WTC11 (cell line): ENCODE results near the gene PPP1R15B. TPM values are rescaled to one million over a fixed set of nuclear protein-coding genes. Genes with fewer than 3 reads are reported as not detected.

Source experiments
- ATAC-seq: fragments of 200-7000 bp; cut with Tn5 transposase; 2 replicates; pipeline ENCODE4 v1.10.0; 2021; ENCODE audit warnings: mild to moderate bottlenecking, moderate library complexity
- CTCF ChIA-PET: fragments of 300-600 bp; sonication (Branson Sonifier 250); formaldehyde crosslinking; loops from one replicate; lab custom pipeline; 2021; ENCODE audit warnings: antibody characterized with exemption; lab: Charles Lee
- POLR2A ChIA-PET: fragments of 350-600 bp; sonication (Branson Sonifier 250); formaldehyde crosslinking; loops from one replicate; lab custom pipeline; 2021; ENCODE audit warnings: antibody characterized with exemption; lab: Charles Lee
- DNase-seq: peaks from one replicate; pipeline ENCODE4 v3.0.0; 2021; ENCODE audit warnings: low spot score
- H3K27ac Mint-ChIP-seq: 2 replicates; pipeline ENCODE4 v1.8.0; 2021; ENCODE audit warnings: mixed read lengths
- H3K27me3 Mint-ChIP-seq: 2 replicates; pipeline ENCODE4 v1.8.0; 2021; ENCODE audit warnings: low read depth, mild to moderate bottlenecking, moderate library complexity, mixed read lengths
- H3K36me3 Mint-ChIP-seq: 2 replicates; pipeline ENCODE4 v1.8.0; 2021; ENCODE audit warnings: mixed read lengths
- H3K4me1 Mint-ChIP-seq: 2 replicates; pipeline ENCODE4 v1.8.0; 2022; ENCODE audit warnings: mixed read lengths
- H3K4me3 Mint-ChIP-seq: 2 replicates; pipeline ENCODE4 v1.8.0; 2021; ENCODE audit warnings: mild to moderate bottlenecking, moderate library complexity, mixed read lengths
- H3K9me3 Mint-ChIP-seq: 2 replicates; pipeline ENCODE4 v1.8.0; 2021; ENCODE audit warnings: mixed read lengths
- AR ChIP-seq: fragments of 250-450 bp; sonication (Bioruptor Pico); IDR thresholded peaks from 2 replicates; pipeline ENCODE4 v1.9.0; 2021; ENCODE audit warnings: mild to moderate bottlenecking
- CDX4 ChIP-seq: fragments of 250-450 bp; sonication (Bioruptor Pico); IDR thresholded peaks from 2 replicates; pipeline ENCODE4 v1.9.0; 2021; ENCODE audit warnings: moderate library complexity, mild to moderate bottlenecking, inconsistent platforms, borderline replicate concordance
- E2F1 ChIP-seq: sonication (generic); formaldehyde crosslinking; IDR thresholded peaks from 2 replicates; pipeline ENCODE4 v1.8.0; 2022; ENCODE audit warnings: mild to moderate bottlenecking, missing genetic modification reagents
- ERG ChIP-seq: fragments of 250-450 bp; sonication (Bioruptor Pico); IDR thresholded peaks from 2 replicates; pipeline ENCODE4 v1.8.0; 2021; ENCODE audit warnings: mild to moderate bottlenecking
- FOXJ3 ChIP-seq: sonication (generic); formaldehyde crosslinking; IDR thresholded peaks from 2 replicates; pipeline ENCODE4 v1.9.0; 2021; ENCODE audit warnings: missing genetic modification reagents, mild to moderate bottlenecking, borderline replicate concordance
- IRF2 ChIP-seq: sonication (generic); formaldehyde crosslinking; IDR thresholded peaks from 2 replicates; pipeline ENCODE4 v1.8.0; 2022; ENCODE audit warnings: low read depth, missing genetic modification reagents, borderline replicate concordance
- MXD4 ChIP-seq: fragments of 250-450 bp; sonication (Bioruptor Pico); IDR thresholded peaks from 2 replicates; pipeline ENCODE4 v1.8.0; 2021; ENCODE audit warnings: mild to moderate bottlenecking, moderate library complexity, borderline replicate concordance
- MYBL2 ChIP-seq: sonication (generic); formaldehyde crosslinking; IDR thresholded peaks from 2 replicates; pipeline ENCODE4 v1.8.1; 2023; ENCODE audit warnings: mild to moderate bottlenecking, moderate library complexity, missing genetic modification reagents
- NFYB ChIP-seq: sonication (generic); formaldehyde crosslinking; conservative IDR thresholded peaks from 2 replicates; pipeline ENCODE4 v1.8.0; 2022; ENCODE audit warnings: low read depth, missing genetic modification reagents
- PRDM15 ChIP-seq: sonication (generic); formaldehyde crosslinking; IDR thresholded peaks from 2 replicates; pipeline ENCODE4 v1.8.0; 2022; ENCODE audit warnings: missing genetic modification reagents
- SMAD4 ChIP-seq: sonication (generic); formaldehyde crosslinking; IDR thresholded peaks from 2 replicates; pipeline ENCODE4 v1.8.0; 2022; ENCODE audit warnings: mild to moderate bottlenecking, missing genetic modification reagents
- TEAD4 ChIP-seq: sonication (generic); formaldehyde crosslinking; IDR thresholded peaks from 2 replicates; pipeline ENCODE4 v1.8.0; 2022; ENCODE audit warnings: mild to moderate bottlenecking, missing genetic modification reagents
- ZMAT4 ChIP-seq: fragments of 250-450 bp; sonication (Bioruptor Pico); IDR thresholded peaks from 2 replicates; pipeline ENCODE4 v1.9.0; 2021; ENCODE audit warnings: mild to moderate bottlenecking
- ZNF232 ChIP-seq: sonication (generic); formaldehyde crosslinking; IDR thresholded peaks from 2 replicates; pipeline ENCODE4 v1.8.0; 2022; ENCODE audit warnings: mild to moderate bottlenecking, missing genetic modification reagents
- ZSCAN18 ChIP-seq: fragments of 250-450 bp; sonication (Bioruptor Pico); IDR thresholded peaks from 2 replicates; pipeline ENCODE4 v2.1.2; 2022; ENCODE audit warnings: mild to moderate bottlenecking, moderate library complexity
- total RNA-seq: library from RNA; stranded (reverse); gene quantifications from 3 replicates; pipeline ENCODE4 v1.2.3, GENCODE V29; 2021

Gene PPP1R15B
- total RNA-seq, 1 experiment from 2014 or later, result 47.7 TPM

GRCh38 chr1:204419064-204419403 lies 7.4 kb upstream of the PPP1R15B start:
- no peaks in the 10 kb centered on the region for H3K36me3 Mint-ChIP-seq
- TF ChIP-seq E2F1 (CRISPR knock-in tag) (no peak), MYBL2 (CRISPR knock-in tag) (no peak), ZNF232 (CRISPR knock-in tag) (no peak), ZSCAN18 (CRISPR knock-in tag) (no peak), ERG (CRISPR knock-in tag) (no peak), TEAD4 (no peak), AR (CRISPR knock-in tag) (no peak), MXD4 (CRISPR knock-in tag) (no peak), ZMAT4 (CRISPR knock-in tag) (no peak), IRF2 (CRISPR knock-in tag) (no peak), PRDM15 (no peak), FOXJ3 (no peak), NFYB (CRISPR knock-in tag) (no peak), CDX4 (no peak), SMAD4 (no peak)
- TF ChIP-seq, all 79 proteins: peak for 0
- POLR2A ChIA-PET, result no interaction called here
- H3K27me3 Mint-ChIP-seq, result no peaks in the 10 kb centered on the region
- DNase-seq, result no peak
- no peak overlapping the region for H3K4me3 Mint-ChIP-seq
- CTCF ChIA-PET, result interaction anchor here (0.7 to 2.1 kb wide), 2 partner anchors 27 to 44 kb away, joined by 4 to 14 read pairs; no protein-coding TSS in a partner anchor
- no peaks in the 10 kb centered on the region for H3K9me3 Mint-ChIP-seq
- peaks cover 17% of the 10 kb centered on the region for H3K4me1 Mint-ChIP-seq
- H3K27ac Mint-ChIP-seq, result no peak overlapping the region
- ATAC-seq, result no peak
